DLD1 (cell line): ENCODE results near the gene FPR2.
"Not testable (repeated sequence)": the region's sequence is repeated elsewhere in the genome, so short reads cannot be mapped to it uniquely, and the experiment has no call there.

ENCODE experiments used
- in situ Hi-C: cut with HindIII; loops from 2 replicates; pipeline ENCODE4 v1.10.0; 2017; ENCODE audit warnings: low sequenced_read_pairs

Gene FPR2, protein sequence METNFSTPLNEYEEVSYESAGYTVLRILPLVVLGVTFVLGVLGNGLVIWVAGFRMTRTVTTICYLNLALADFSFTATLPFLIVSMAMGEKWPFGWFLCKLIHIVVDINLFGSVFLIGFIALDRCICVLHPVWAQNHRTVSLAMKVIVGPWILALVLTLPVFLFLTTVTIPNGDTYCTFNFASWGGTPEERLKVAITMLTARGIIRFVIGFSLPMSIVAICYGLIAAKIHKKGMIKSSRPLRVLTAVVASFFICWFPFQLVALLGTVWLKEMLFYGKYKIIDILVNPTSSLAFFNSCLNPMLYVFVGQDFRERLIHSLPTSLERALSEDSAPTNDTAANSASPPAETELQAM

DNA sequence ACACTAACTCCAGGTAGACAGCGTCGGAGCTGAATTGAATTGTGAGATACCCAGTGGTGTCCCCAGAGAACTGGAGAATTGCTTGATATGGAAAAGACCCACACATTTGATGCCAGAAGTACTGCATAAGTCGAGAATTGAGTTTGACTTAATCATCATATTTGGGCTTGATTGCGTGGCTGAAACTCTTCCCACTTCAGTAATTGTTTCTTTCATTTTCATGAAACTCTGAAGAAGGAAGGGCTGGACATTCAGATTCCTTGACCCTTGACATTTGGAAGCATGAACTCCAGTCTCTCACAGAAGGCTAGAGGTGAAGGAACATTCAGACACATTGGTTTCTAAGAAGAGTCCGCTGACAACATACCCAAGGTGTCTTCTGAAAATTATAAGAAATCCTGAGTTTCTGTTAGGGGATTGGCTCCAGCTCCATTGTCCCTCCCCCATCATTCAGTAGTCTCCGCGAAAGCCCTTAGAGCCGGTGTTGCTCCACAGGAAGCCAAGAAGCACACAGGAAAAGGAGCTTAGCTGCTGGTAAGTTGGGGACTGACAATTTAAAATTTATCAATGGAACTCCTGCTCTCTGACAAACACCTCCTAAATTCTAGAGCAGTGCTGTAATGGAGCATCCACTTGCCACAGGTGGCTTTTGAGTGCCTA, at the start of gene FPR2:
FPR2 (plus strand) TSS at position 484 of the 660 bp plus-strand sequence. CDS start 7,479 bp downstream, outside the sequence.
- in situ Hi-C loops, result no loop called here

DNA sequence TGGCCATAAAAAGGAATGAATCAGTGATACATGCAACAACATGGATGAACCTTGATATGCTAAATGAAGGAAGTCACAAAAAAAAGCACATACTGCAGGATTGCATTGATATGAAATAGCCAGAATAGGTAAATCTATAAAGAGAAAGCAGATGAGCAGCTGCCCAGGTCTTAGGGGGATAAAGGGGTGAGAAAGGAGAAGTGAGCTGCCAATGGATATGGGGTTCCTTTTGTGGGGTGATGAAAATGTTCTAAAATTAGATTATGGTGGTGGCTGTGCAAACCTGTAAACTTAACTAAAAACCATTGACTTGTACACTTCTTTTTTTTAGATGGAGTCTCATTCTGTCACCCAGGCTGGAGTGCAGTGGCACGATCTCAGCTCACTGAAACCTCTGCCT, 49.3 kb upstream of the FPR2 start:
- in situ Hi-C loops, result no loop called here

DNA sequence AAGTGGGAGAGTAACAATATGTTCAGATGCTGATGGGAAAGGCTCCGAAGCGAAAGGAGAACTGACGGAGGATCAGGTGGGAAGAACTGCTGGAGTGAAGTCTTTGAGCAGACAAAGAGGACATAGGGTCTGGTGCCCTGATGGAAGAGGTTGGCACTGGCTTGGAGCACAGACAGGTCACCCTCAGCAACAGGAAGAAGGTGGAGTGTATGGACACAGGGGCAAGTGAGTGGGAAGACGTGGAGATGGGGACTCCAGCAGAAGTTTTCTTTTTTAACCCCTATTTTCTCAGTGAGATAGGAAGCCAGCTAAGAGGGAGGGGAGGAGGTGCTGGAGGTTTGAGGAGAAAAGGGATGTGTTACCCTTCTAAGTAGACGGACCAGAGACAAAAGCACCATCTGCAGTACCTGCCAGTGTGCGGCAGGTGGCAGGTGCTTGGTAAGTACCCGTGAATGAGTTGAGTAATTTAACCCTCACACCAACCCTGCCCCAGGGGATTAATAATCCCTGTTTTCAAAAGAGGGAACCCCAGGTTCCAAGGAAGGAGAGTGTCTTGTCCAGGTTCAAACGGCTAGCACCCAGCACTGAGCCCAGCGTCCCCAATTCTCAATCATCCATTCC, 48.4 kb upstream of the FPR2 start:
- in situ Hi-C loops, result no loop called here

DNA sequence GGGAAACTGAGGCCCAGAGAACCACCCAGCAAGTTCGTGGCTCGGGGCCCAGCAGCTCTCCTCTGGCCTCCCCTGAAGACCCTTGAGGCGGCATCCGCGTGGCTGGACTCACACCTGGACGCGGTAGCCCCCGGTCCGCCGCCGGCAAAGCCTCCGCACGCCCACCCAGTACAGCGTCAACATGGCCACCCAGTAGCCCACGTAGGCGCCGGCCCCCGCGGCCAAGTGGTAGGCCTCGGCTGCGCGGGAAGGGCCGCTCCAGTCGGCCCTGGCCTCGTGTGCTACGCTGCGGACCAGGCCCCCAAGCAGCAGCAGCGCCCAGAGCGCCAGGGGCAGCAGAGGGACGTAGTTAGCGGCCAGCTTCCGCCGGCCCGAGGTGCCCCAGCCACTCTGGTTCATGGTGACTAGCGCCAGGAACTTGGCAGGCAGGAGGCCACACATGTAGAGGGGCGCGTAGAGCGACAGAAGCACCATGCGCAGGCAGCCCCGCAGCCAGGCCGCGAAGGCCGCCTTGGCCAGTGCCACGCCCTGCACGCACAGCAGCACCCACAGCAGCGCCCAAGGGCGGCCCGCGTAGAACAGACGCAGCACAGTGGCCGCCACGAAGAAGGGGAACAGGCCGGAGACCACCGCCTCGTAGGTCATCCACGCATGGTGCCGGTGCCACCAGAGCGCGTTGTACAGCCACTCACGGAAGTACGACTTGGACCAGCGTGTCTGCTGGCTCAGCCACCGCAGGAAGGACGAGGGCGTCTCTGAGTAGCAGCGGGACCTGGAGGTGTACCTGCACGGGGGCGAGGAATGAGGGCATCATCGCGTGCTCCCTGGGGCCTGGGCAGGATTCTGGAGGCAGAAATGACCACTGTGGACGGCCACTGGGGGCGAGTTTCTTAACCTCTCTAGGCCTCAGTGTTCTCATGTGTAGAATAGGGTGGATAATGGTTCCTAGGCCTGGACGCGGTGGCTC, 47.4 kb upstream of the FPR2 start:
- in situ Hi-C loops, result no loop called here

DNA sequence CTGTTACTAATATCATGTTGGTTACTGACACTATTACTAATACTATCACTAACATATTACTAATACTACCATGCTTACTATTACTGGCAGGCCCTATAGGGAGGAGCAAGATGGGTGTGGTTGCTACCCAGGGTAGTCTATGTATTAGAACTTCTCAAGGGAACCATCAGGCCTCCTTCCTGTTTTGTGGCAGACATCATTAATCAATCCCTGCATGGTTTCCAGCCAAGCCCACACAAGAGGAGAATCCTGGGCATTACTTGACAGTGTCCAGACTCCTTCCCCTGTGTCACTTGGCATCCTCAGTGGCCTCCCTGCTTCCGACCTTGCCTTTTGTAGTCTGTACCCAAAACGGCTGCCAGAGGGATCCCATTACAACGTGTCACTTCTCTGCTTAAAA, 46.1 kb upstream of the FPR2 start:
- in situ Hi-C loops, result no loop called here

DNA sequence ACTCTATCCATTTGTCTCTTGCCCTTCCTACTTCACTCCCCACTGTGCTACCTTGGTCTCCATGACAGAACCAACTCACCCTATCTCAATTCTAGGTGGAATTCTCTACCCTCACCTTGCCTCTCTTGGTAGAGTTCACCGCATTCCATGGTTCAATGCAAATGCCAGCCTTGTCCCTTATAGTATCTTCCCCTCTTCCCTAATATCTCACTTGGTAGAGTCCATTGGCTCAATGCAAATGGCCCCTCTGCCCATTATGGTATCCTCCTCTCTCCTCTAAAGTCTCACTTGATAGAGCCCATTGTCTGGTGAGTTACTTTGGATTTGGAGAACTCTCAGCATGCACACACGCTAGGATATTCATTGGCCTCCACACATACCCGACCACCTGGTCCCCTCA, 45.1 kb upstream of the FPR2 start:
- in situ Hi-C loops, result no loop called here

DNA sequence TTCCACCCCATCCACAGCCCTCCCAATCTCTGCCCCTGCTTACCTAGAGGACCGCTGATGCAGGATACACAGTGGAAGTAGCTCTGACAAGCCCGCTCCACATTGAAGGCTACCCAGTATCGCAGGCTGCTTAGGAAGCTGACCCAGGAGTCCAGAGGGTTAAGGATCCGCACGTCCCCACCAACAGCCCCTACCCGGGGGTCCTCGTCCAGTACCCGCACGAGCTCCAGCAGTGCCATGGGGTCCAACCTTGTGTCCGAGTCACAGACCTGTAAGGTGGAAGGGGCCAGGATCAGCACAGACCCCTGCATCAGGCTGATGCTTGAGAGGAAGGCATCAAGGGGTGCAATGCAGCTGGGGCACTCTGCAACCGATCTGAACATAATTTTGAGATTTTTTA, 44.1 kb upstream of the FPR2 start:
- in situ Hi-C loops, result no loop called here

DNA sequence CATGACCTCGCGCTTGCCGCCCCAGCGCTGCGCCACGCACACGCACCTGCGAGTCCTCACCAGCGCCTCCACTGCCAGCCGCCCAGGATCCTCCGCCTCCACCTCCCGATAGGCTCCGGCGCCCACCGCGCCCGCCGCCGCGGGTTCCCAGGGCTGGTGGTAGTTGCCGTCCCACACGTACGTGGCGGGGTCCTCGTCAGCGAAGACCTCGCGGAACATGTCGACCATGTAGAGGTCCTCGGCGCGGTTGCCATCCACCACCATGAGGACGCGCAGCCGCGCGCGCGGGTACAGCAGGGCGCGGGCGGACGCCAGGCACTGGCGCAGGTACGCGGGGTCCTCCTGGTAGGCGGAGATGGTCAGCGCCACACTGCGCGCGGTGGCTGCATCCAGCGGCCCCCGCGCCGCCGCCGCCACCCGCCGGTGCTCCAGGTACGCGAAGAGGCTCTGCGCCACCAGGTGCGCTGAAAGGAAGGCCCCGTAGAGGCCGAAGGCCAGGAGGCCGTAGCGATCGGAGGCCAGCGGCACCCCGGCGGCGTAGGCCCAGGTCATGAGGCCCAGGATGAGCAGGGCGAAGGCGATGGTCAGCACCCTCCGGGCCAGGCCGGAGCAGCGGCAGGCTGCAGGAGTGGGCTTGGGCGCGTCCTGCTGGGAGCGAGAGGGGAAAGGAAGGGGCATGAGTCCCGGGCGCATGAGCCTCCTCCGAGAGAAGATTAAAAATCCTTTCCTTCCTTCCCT, 41.6 kb upstream of the FPR2 start:
- in situ Hi-C loops, result no loop called here

DNA sequence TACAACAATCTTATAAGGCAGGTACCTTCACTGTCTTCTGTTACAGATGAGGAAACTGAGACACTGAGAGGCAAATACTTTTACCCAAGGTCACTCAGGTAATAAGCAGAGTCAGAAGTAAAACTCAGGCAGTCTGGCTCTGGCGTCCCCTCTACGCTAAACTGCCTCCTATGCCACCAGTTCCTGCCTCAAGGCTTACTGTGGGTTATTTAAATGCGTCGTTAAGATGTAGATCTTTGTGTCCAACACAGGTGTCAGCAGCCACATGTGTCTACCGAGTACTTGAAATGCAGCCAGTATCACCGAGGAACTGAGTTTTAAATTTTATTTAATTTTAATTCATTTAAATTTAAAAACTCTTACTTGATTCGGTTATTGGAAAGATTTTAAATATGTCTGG, 39.1 kb upstream of the FPR2 start:
- in situ Hi-C loops, result no loop called here

DNA sequence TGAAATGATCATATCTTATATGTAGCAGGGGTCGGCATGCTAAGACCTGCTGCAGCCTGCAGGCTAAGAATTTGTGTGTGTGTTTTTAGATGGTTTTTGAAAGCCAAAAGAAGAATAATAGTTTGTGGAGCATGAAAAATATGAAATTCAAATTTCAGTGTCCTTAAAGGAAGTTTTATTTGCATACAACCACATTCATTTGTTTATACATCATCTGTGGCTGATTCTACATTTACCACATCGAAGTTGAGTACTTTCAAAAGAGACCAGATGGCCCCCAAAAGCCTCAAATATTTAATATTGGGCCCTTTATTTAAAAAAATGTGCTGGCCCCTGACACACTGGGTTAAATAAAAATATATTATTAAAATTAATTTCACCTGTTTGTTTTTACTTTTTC, 38.5 kb upstream of the FPR2 start:
- in situ Hi-C loops, result no loop called here

DNA sequence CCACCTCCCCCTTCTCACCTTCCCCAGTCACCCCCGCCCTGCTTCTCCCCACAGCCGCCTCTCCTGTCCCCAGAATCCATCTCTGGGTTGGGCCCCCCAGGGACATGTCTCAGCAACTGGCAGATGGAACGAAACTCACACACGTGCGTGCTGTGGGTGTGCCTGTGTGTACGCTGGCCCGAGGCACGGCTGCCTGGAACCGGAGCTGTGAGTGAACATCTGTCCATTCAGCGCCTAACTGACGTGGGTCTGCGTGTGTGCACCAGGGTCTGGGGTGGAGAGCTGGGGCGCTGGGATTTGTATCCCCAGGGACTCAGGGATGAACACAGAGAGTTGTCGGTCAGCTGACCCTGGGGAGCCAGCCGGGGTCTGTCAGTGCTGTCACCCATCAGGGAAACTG, 36.4 kb upstream of the FPR2 start:
- in situ Hi-C loops, result no loop called here

DNA sequence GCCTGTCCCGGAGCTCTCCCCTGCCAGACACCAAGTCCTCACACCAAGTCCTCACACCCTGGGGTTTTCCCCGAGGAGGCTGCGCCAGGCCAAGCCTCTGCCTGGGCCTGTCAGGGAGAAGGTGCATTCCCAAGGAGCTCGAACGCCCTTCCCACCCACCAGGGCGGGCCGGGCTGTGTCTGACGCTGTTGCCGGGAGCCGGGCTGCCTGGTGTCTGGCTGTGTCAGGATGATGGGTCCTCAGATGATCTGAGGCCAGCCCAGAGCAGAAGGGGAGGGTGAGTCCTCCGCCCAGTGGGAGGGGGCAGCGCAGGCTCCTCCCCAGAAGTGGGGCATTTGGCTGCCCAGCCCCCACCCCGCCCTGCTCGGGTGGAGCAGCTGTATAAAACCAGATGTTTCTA, 34.9 kb upstream of the FPR2 start:
- in situ Hi-C loops, result no loop called here

DNA sequence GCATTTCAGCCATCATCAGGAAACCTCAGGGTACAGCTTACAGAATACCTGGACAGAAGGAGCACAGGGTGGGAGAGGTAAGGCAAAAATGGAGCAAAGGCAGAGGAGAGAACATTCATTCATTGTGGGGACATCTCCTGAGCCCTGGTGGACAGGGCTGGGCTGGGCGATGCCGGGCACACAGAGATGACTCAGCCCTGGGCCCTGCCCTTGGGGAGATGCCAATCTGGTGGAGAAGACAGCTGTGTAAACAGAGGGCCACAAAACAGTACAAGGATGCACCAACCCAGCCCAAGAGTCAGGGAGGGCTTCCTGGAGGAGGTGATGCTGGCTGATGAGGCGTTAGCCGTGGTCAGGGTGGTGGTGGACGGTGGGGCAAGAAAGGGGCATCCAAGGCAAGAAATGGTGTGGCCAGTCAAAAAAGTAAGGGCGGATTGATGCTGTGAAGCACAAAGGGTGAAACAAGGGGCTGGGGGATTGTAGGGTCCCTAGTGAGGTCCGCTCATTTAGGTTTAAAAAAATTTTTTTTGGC, 33.6 kb upstream of the FPR2 start:
- in situ Hi-C loops, result no loop called here

DNA sequence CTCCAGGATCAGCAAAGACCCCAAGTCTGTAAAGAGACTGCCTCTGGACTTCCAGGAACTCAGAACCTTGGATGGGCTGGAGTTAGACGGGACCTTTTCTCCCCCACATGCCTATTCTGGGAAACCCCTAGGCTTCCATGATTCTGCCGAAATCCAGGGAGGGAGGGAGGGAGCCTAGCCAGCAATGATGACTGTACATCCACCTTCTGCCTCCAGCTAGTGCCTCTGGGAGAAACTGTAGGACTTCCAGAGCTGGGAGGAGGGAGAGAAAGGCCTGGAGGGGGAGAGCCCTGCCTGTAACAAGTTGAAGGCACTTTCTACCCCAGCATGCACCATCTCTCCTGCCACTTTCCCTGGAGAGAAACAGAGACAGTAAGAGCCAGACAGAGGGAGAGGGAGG, 31.2 kb upstream of the FPR2 start:
- in situ Hi-C loops, result no loop called here

DNA sequence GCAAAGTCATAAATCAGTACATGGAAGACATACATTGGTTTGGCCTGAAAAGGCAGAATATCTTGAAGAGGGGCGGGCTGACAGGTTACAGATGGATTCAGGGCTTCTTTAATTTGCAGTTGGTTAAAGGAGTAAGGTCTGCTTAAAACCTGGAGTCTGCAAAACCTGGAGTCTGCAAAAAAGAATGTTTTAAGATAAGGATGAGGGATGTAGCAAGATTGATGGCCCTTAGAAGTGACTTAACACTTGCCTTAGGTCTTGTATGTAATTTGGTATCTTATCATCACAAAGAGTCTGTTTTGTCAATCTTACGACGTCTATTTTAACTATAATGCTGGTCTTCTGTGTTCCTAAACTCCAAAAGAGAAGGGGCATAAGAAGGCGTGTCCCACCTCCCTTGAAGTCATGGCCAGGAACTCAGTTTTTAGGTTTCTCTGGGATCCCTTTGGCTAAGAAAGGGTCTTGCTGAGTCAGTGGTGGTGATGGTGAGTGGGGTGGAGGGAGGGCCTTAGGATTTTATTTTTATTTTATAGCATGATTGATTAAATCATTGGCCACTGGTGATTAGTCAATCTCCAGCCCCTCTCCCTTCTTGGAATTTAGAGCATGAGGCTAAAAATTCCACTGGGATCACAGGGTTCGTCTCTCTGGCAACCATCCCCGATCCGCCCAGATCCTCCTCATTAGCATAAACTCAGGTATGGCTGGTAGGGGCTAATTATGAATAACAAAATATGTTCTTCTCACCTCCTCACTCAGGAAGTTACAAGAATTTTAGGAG, 27.0 kb upstream of the FPR2 start:
- in situ Hi-C loops, result no loop called here

DNA sequence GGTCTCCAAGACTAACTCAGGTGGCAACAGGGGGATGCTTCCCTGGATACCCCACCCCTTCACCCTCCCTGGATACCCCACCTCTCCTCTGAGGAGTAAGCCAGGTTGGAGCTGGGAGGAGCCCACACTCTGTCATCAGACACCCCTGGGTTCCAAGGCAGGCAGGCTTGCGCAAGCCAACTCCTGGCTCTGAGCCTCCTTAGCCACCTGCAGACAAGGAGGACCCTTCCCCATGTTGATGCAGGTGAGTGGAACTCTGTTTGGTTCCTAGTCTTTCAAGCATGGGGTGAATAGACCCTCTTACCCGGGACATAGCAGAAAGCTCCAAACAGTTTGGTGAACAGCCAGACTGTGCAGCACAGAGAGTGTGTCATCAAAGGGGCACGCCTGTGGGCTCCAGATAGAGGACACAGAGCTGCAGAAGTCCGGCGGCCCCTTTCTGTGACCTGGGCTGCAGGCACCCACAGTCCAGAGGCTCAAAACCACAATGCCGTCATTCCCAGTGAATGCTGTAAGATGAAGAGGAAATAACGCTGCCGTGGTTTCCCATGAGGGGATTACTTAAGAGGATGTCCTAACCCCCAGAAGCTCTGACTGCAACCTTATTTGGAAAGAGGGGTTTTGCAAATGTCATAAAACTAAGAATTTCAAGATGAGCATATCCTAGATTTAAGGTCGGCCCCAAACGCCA, 25.1 kb upstream of the FPR2 start:
- in situ Hi-C loops, result no loop called here

DNA sequence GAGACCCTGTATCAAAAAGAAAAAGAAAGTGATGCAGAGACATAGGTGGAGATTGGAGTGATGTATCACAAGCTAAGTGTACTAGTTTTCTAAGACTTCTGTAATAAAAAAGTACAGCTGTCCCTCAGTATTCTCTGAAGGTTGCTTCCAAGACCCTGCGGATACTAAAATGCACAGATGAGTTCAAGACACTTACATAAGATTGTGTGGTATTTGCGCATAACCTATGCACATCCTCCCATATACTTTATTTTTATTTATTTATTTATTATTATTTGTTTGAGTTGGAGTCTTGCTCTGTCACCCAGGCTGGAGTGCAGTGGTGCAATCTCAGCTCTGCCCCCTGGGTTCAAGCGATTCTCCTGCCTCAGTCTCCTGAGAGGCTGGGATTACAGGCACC, 23.6 kb upstream of the FPR2 start:
- in situ Hi-C loops, result no loop called here

DNA sequence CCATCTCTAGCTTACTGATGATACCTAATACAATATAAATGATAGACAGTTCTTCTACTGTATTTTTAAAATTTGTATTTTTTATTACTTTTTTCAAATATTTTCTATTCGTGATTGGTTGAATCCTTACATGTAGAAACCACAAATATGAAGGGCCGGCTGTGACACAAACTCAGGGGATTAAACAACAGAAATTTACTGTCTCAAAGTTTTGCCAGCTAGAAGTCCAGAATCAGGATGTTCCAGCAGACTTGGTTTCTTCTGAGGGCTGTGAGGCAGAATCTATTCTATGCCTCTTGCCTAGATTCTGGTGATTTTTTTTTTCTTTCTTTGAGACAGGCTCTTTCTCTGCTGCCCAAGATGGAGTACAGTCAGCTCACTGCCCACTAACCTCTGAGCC, 23.1 kb upstream of the FPR2 start:
- in situ Hi-C loops, result no loop called here

DNA sequence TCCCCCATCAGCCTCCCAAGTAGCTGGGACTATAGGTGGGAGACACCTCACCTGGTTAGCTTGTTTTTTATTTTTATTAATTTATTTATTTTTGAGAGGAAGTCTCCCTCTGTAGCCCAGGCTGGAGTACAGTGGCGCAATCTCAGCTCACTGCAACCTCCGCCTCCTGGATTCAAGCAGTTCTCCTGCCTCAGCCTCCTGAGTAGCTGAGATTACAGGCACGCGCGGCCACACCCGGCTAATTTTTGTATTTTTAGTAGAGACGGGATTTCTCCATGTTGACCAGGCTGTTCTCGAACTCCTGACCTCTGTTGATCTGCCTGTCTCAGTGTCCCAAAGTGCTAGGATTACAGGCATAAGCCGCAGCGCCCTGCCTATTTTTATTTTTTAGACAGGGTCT, 22.5 kb upstream of the FPR2 start:
- in situ Hi-C loops, result not testable (repeated sequence)
